ENCODE results near the gene ANO6.

Gene ANO6

DNA sequence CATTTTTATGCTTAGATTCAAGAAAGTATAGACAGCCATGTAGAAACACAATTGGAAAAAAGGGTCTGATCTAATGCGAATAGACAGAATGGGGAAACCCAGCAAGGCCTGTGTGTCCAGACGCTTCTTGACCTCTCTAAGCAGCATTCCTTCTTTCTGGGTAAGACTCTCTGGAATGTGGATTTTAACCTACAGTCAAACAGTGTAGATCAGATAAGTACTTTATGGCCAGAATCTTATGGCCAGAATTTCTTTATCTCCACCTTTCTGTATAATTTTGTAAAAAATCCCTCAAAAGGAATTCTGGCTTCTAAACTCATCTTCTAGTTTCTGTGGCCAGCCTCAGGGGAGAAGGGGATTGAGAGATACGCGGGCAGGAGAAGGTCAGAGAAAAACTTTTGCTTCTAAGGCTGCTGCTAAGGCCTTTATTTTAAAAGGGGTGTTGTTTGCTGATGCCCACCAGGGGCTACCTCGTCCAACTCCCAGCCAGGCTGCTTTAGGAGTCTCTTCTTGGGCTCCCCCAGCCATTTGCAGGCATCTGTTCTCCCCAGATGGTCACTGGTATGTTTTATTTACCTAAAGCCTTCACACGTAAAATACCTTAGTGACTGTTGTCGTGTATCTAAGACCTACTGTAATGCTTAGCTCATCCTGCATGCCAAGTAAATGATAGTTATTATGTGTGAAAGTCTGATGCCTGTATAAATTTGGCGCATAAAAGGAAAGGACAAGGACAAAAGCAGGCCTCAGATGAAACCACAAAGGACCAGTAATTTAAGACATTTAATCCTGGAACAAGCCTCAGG, 68.4 kb downstream of the ANO6 start:
- DNase-seq: peak; percentile 79

- no peak for DNase-seq
These were observed 69.8 kb downstream of the ANO6 start for GRCh38 chr12:45285717-45286116.

- DNase-seq: no peak
These were observed 70.7 kb downstream of the ANO6 start for GRCh38 chr12:45286621-45287020.

- no peak for DNase-seq
These were observed 73.6 kb downstream of the ANO6 start for GRCh38 chr12:45289245-45290215.

DNA sequence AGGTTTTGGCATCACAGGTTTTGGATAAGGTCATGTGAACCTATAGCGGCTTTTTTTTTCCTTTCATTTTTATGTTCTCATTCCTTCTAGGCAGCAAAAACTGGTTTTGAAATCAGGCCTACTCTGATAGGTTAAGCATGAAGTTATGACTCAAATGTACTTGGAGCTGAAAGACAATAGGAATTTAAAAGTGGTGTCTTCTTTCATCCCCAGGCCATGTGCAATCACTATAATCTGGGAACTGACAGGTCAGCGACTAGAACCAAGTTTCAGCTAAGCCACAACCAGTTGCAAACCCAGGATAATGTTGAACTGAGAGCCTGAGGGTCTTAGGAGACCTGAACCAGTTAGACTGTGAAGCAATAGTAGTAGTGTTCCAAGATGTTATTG, 74.3 kb downstream of the ANO6 start:
- DNase-seq: no peak

GRCh38 chr12:45291518-45291917, 75.6 kb downstream of the ANO6 start:
- DNase-seq: no peak

GRCh38 chr12:45292486-45293195, 76.7 kb downstream of the ANO6 start:
- no peak for DNase-seq

DNA sequence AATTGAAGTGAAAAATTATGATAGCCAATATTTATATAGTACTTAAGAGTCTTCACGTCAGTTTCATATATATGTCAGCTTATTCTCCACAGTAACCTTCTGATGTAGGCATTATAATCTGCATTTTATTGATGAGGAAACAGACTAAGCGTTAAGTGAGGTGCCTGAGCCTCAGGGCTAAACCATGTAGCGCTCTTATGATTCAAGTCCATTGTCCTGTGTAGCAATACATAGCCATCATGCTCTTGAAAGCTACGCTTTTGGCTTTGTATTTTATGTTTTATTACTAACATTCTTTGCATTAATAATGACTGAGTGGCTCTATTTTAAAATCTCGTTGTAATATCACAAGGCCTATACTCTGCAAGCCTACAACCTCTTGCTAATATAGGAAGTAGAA, 79.0 kb downstream of the ANO6 start:
- DNase-seq: no peak

GRCh38 chr12:45296046-45296586, 80.2 kb downstream of the ANO6 start:
- no peak for DNase-seq

- DNase-seq: no peak
These were observed 82.2 kb downstream of the ANO6 start for GRCh38 chr12:45298047-45298446.

GRCh38 chr12:45298721-45299692, 83.1 kb downstream of the ANO6 start:
- DNase-seq: no peak

- DNase-seq: no peak
These were observed 86.9 kb downstream of the ANO6 start for GRCh38 chr12:45302621-45303369.

DNA sequence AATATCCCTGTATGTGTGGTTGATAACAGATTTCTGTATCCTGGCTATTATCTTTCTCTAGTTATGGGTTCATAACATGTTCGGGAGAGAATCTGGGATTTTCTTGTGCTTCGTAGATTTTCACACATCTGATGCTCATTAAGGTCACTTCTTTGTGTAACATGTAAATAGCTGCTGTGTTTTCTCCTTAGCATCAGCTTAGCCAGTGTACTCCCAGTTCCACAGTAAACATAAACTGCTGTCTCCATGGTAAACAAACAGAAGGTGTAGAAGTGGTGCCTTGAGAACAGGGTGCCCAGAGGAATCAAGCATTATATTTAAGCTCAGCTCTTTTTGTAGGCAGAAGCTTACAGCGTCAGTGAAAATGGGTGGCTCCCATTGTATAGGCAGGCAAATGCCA, 88.0 kb downstream of the ANO6 start:
- DNase-seq: no peak

DNA sequence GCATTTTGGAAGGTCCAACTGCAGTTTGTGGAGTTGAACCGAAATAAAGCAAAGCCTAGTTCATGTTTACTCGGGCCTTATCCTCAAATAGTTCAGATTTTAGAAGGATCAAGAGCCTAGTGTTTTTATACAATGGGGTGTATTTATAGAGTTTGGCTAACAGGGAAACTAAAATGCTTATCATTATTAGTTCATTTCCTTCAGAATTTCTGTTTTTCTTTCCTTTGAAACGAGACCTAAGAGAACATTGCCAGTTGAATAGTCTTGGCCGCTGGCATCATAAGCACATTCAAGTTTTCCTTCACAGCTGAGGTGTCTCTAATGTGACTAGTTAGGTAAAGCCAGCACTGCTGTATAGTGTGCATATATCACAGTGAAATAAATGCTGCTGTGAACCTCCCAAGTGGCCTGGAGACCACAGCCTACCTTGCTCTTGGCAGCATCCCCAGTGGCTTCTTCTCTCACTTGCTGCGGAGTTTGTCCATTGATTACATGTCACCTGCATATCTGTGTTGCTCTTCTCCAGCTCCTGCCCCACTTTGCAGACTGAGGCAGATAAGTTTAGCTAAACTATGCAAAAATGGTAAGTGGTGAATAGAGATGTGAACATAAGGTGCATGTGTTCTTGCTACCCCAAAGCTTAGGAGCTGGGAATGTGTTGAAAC, 88.8 kb downstream of the ANO6 start:
- no peak for DNase-seq

GRCh38 chr12:45305907-45306306, 90.0 kb downstream of the ANO6 start:
- no peak for DNase-seq

DNA sequence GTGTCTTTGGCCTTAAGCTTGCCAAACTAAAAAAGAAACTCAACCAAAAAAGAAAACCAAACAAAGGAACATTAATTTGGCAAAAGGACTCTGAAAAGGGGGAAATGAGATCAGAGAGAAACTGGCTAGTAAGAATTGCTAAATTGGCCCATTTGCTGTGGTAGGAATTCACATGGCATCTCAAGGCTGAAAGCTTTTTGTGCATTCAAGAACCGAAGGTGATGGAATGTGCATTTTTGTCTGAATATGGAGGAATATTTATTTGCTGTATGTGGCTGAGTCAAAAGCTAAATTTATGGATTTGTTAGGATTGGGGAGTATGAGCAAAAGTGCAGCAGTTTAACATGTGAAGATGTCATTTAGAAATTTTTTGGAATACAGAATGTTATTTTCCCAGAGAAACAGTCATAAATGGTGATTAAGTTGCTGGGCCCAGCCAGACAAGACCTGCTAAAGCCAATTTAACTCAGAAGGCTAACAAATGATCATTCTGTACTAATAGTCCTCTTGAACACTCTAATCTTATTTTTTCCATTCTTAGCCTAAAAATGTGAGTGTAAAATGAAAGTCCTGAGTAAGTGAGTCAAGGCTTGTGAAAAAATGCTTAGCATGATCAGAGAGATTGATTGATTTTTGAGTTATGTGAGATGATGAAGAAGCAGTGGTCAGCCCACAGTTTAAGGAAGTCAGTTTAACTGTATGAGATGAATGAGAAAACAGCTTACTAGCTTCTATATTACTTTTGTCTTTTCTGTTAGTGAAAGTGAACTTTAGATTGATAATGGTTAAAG, 94.1 kb downstream of the ANO6 start:
- no peak for DNase-seq

DNA sequence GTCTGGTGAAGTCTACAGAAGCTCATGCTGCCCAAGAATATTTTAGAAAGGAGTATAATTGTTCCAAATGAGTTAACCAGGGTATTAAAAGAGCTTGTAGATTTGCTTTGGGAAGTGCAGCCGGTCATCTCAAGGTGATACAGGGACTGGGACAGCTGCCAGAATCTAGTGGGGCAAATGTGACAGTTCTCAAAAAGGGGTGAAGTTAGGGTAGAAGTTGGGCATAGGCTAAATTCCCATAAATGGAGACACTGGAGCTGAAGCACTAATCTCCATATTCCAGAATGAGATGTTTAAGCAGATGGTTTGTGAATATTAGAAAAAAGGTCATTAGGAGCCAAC, 94.7 kb downstream of the ANO6 start:
- no peak for DNase-seq

DNA sequence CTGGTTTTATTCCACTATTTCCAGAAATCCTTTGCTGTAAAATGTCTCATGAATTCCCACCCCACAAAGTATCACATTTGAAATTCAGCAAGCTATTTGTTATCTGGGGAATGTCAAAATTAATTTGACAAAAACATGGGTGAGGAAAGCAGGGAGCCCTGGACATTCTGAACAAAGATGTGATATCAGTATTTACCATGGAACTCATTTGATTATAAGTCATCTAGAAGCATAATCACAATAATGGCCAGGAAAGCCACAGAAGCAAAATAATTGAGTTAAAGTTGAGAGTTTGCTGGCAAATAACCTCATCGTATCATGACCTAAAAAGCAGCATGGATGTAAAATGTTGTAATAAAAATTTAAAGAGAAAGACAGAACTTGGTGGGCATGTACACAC, 96.1 kb downstream of the ANO6 start:
- DNase-seq: no peak

DNA sequence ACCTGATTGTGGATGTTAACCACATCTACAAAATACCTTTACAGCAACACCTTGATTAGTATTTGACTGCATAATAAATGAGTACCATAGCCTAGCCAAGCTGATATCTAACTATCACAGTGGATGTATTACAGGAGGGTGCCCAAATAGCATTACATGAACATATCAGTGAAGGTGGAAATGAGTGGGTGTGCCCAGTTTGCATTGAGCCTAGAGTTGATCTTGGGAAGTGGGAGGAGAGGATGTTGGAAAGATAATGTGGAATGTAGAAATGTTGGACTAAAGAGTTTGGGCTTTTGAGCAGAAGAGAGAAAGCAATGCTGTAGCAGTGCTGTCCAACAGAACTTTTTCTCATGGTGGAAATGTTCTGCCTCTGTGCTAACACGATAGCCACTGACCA, 98.9 kb downstream of the ANO6 start:
- DNase-seq: no peak

DNA sequence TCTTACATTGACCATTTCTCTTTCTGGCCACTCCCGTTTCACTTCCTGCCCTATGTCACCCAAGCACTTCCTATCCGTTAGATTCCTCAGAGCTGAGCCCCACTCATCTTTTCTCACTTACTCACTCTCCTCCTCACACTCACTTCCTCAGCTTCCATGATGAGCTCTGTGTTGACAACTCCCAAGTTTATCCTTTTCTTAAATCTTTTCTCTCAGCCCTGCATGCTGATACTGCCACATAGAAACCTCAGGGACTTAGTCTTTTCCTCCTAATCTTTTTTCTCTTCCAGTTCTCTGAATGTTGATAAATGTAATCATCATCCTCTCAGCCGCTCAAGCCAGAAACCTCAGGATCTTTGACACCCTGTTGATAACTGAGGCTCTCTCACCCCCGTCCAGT, 99.6 kb downstream of the ANO6 start:
- DNase-seq: no peak
